Tibial nerve (tissue), 4 donors: ENCODE data around the gene C2orf69. TPM values are rescaled to one million over a fixed set of nuclear protein-coding genes. Genes with fewer than 3 reads are reported as not detected.

Experiments
- DNase-seq, 2 donors: peaks; one replicate each; pipeline ENCODE4 v3.0.0-alpha.2; 2019; ENCODE audit warnings: low spot score in 2 of 2
- H3K27ac ChIP-seq, 4 donors: fragments of 200-600 bp; sonication (generic) in 3 of 4; one replicate each; pipeline ENCODE4 v1.5.1; 2017 to 2019; ENCODE audit warnings: mild to moderate bottlenecking in 1 of 4
- H3K27me3 ChIP-seq, 2 donors: fragments of 200-600 bp; sonication (generic) in 1 of 2; one replicate each; pipeline versions ENCODE4 v1.5.1 to v1.6.0; 2017 to 2019
- H3K36me3 ChIP-seq, 3 donors: fragments of 200-600 bp; sonication (generic); one replicate each; pipeline ENCODE4 v1.5.1; 2018 to 2019
- H3K4me1 ChIP-seq, 4 donors: fragments of 200-600 bp; sonication (generic) in 3 of 4; one replicate each; pipeline ENCODE4 v1.5.1; 2017 to 2019
- H3K4me3 ChIP-seq, 4 donors: fragments of 200-600 bp; sonication (generic) in 3 of 4; one replicate each; pipeline ENCODE4 v1.5.1; 2017 to 2019; ENCODE audit warnings: mild to moderate bottlenecking in 1 of 4, moderate library complexity in 1 of 4
- H3K9me3 ChIP-seq, 4 donors: fragments of 200-600 bp; sonication (generic) in 3 of 4; one replicate each; pipeline ENCODE4 v1.5.1; 2017 to 2019
- CTCF ChIP-seq, 5 experiments: fragments of 200-600 bp in 3 of 5; fragments of 450-650 bp in 2 of 5; sonication (generic) in 3 of 5; IDR thresholded peaks; one replicate each; pipeline ENCODE4 v1.5.1; 2016 to 2019; ENCODE audit warnings: antibody characterized with exemption in 5 of 5, mild to moderate bottlenecking in 3 of 5, moderate library complexity in 2 of 5
- EP300 ChIP-seq, 2 donors: sonication (generic); formaldehyde crosslinking; IDR thresholded peaks; one replicate each; pipeline ENCODE4 v1.6.1; 2017; ENCODE audit warnings: antibody characterized with exemption in 2 of 2, mild to moderate bottlenecking in 1 of 2
- POLR2A ChIP-seq, 2 donors: fragments of 450-650 bp; IDR thresholded peaks; one replicate each; pipeline ENCODE4 v1.6.1; 2017; ENCODE audit warnings: antibody characterized with exemption in 2 of 2, mild to moderate bottlenecking in 2 of 2, moderate library complexity in 2 of 2
- WGBS, 2 donors: methylation state at CpG; one replicate each; pipeline ENCODE4 v1.1.5; 2018; 5-methylcytosine and 5-hydroxymethylcytosine counted together
- total RNA-seq, 4 donors: library from RNA; depleted of rRNA; stranded (reverse); fragments of >200 nt; gene quantifications; one replicate each; pipeline ENCODE4 v1.1.0, GENCODE V29; 2016

C2orf69 gene
- total RNA-seq, 4 donors from 2014 or later, result 6.1 to 14.3 (median 9.3) TPM

- DNase-seq, result no peak
- no peak overlapping the region for H3K27ac ChIP-seq
- 70 to 81% methylated on average over 2 of the region's 2 CpGs for WGBS, 2 donors
- peaks cover 0 to 47% (median 0%) of the 10 kb centered on the region in 3 donors for H3K36me3 ChIP-seq
- H3K4me1 ChIP-seq, result no peaks in the 10 kb centered on the region
- no peak overlapping the region for H3K4me3 ChIP-seq
- no peaks in the 10 kb centered on the region for H3K9me3 ChIP-seq
- TF ChIP-seq EP300 (IDR thresholded peaks at IDR 0.05), result no peak
- TF ChIP-seq POLR2A (IDR thresholded peaks at IDR 0.05), result no peak
- no peak for TF ChIP-seq CTCF (IDR thresholded peaks at IDR 0.05)
- H3K27me3 ChIP-seq, result no peaks in the 10 kb centered on the region
These were observed 25.5 kb downstream of the C2orf69 start for GRCh38 chr2:199936554-199936953.

- H3K4me1 ChIP-seq, result no peaks in the 10 kb centered on the region
- DNase-seq, result no peak
- peaks cover 0 to 52% (median 0%) of the 10 kb centered on the region in 3 donors for H3K36me3 ChIP-seq
- H3K9me3 ChIP-seq, result no peaks in the 10 kb centered on the region
- H3K27me3 ChIP-seq, result no peaks in the 10 kb centered on the region
- H3K4me3 ChIP-seq, result no peak overlapping the region
- 85 to 86% methylated on average over 2 of the region's 2 CpGs for WGBS, 2 donors
- TF ChIP-seq CTCF (IDR thresholded peaks at IDR 0.05) (no peak), POLR2A (IDR thresholded peaks at IDR 0.05) (no peak), EP300 (IDR thresholded peaks at IDR 0.05) (no peak)
- H3K27ac ChIP-seq, result no peak overlapping the region
These were observed 29.3 kb downstream of the C2orf69 start for GRCh38 chr2:199940373-199940772.

- H3K9me3 ChIP-seq, result no peaks in the 10 kb centered on the region
- no peak for DNase-seq
- peaks cover 0 to 64% (median 0%) of the 10 kb centered on the region in 3 donors for H3K36me3 ChIP-seq
- TF ChIP-seq POLR2A (IDR thresholded peaks at IDR 0.05), result no peak
- TF ChIP-seq CTCF (IDR thresholded peaks at IDR 0.05), result no peak
- TF ChIP-seq EP300 (IDR thresholded peaks at IDR 0.05), result no peak
- no peak overlapping the region for H3K4me3 ChIP-seq
- H3K4me1 ChIP-seq, result no peaks in the 10 kb centered on the region
- WGBS, 2 donors, result 84% methylated on average over 4 of the region's 4 CpGs
- H3K27me3 ChIP-seq, result no peaks in the 10 kb centered on the region
- H3K27ac ChIP-seq, result no peak overlapping the region
These were observed 32.3 kb downstream of the C2orf69 start for GRCh38 chr2:199943373-199943772.

- 87 to 88% methylated on average over 1 of the region's 1 CpG for WGBS, 2 donors
- no peaks in the 10 kb centered on the region for H3K9me3 ChIP-seq
- H3K4me1 ChIP-seq, result no peaks in the 10 kb centered on the region
- no peak overlapping the region for H3K4me3 ChIP-seq
- H3K27ac ChIP-seq, result no peak overlapping the region
- peaks cover 0 to 58% (median 0%) of the 10 kb centered on the region in 3 donors for H3K36me3 ChIP-seq
- no peak for TF ChIP-seq CTCF (IDR thresholded peaks at IDR 0.05)
- no peak for TF ChIP-seq EP300 (IDR thresholded peaks at IDR 0.05)
- no peak for TF ChIP-seq POLR2A (IDR thresholded peaks at IDR 0.05)
- no peak for DNase-seq
- H3K27me3 ChIP-seq, result no peaks in the 10 kb centered on the region
These were observed 35.1 kb downstream of the C2orf69 start for GRCh38 chr2:199946196-199946595.

- no peaks in the 10 kb centered on the region for H3K27me3 ChIP-seq
- H3K36me3 ChIP-seq, result peaks cover 0 to 54% (median 0%) of the 10 kb centered on the region in 3 donors
- DNase-seq, result no peak
These were observed 35.7 kb downstream of the C2orf69 start for GRCh38 chr2:199946836-199947235.

More at GRCh38 chr2:199946836-199947235, 35.7 kb downstream of the C2orf69 start:
- no peaks in the 10 kb centered on the region for H3K9me3 ChIP-seq
- H3K27ac ChIP-seq, result no peak overlapping the region
- no peak for TF ChIP-seq EP300 (IDR thresholded peaks at IDR 0.05)
- no peak for TF ChIP-seq POLR2A (IDR thresholded peaks at IDR 0.05)
- no peak for TF ChIP-seq CTCF (IDR thresholded peaks at IDR 0.05)
- no peaks in the 10 kb centered on the region for H3K4me1 ChIP-seq
- H3K4me3 ChIP-seq, result no peak overlapping the region
